ENCODE results near the gene PERCC1. TPM values are rescaled to one million over a fixed set of nuclear protein-coding genes. Genes with fewer than 3 reads are reported as not detected.

Gene PERCC1
- total RNA-seq, 1 donor from 2014 or later = not detected

DNA sequence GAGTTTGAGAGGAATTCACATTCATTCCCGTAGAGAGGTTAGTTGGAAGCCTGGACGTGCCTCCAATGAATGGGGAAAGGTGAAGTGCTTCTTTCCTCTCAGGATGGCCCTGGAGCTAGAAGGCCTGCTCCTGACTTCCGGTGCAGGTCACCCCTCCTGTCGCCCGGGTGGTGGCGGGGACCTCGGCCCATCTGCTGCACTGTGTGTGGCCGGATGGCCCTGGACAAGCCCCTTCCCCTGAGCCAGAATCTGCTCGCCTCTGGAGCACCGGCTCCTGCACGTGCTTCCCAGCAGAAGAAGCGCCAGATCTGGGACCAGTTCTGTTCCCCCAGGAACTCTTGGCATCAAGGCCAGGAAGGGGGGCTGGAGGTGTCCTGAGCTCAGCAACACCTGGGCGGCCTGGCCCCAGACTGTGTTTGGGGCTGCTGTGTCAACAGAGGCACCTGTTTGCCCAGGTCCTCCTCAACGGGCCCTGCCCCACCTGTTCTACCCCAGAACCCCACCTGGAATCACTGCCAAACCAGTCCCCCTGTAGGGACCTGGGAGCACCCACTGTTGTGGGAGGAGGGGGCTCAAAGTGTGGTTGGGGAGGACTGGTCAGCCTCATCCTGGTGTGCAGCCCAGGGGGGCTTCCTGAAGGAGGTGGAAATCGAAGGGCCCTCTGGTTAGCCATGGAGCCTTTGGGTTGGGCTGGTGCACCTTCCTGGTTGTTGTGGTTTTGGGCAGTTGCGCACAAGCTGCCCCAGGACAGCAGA lies 5.1 kb upstream of the PERCC1 start:
- peaks cover 0 to 8% (median 3%) of the 10 kb centered on the region in 3 donors for H3K27me3 ChIP-seq (ENCODE audit: control insufficient read depth in 3 of 3, insufficient read depth in 3 of 3, low read length in 3 of 3)
- peak overlapping the region in 1 of 3 donors; percentile 16 for H3K9ac ChIP-seq (ENCODE audit: low read depth in 1 of 3, low read length in 3 of 3)
- no peaks in the 10 kb centered on the region for H3K9me3 ChIP-seq (ENCODE audit: control insufficient read depth in 3 of 3, low read length in 3 of 3)
- peaks cover 2 to 10% (median 3%) of the 10 kb centered on the region in 3 donors for H3K4me1 ChIP-seq (ENCODE audit: control insufficient read depth in 3 of 3, insufficient read depth in 3 of 3, low read length in 3 of 3)
- H3K4me3 ChIP-seq (ENCODE audit: low read length in 3 of 3) = no peak overlapping the region
- H3K27ac ChIP-seq (ENCODE audit: low read depth, low read length) = no peak overlapping the region
- no peaks in the 10 kb centered on the region for H3K36me3 ChIP-seq (ENCODE audit: control insufficient read depth in 3 of 3, insufficient read depth in 3 of 3, low read length in 3 of 3)

DNA sequence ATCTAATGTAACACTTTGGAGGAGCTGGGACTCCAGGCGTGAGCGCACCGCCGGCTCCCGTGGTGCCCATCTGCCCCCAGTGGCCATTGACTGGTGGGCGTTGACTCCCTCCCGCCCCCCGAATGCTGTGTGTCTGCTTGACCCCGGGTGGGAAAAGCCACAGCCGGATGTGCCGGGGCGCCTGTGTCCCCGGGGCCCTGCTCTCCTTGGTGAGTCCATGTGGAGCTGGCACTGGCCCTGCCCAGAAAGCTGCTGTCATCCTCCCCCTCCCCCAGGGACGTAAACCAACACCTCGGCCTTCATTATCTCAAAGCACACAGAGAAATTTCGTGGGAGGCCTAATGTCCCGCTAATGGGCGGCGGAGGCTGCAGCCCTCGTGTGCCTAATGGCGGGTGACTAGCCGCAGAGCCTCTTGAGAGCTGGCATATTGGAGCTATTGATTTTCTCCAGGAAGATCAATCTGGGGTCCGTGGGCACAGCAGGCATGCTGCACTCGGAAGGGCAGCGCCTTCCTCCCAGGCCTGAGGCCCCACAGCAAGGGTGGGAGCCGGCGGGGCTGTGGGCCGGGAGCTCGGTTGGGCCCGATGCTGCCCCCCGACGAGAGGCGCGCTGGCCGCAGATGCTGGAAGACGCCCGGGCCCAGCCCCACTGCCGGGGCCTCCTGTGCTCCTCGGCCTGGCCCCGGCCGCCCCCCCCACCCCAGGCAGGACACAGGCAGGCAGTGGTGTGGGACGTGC lies 4.0 kb upstream of the PERCC1 start:
- no peaks in the 10 kb centered on the region for H3K9me3 ChIP-seq (ENCODE audit: control insufficient read depth in 3 of 3, low read length in 3 of 3)
- no peaks in the 10 kb centered on the region for H3K36me3 ChIP-seq (ENCODE audit: control insufficient read depth in 3 of 3, insufficient read depth in 3 of 3, low read length in 3 of 3)
- peaks cover 0 to 5% (median 0%) of the 10 kb centered on the region in 3 donors for H3K4me1 ChIP-seq (ENCODE audit: control insufficient read depth in 3 of 3, insufficient read depth in 3 of 3, low read length in 3 of 3)
- H3K27me3 ChIP-seq (ENCODE audit: control insufficient read depth in 3 of 3, insufficient read depth in 3 of 3, low read length in 3 of 3) = peaks cover 0 to 12% (median 3%) of the 10 kb centered on the region in 3 donors
- no peak overlapping the region for H3K4me3 ChIP-seq (ENCODE audit: low read length in 3 of 3)
- H3K9ac ChIP-seq (ENCODE audit: low read depth in 1 of 3, low read length in 3 of 3) = no peak overlapping the region
- H3K27ac ChIP-seq (ENCODE audit: low read depth, low read length) = no peak overlapping the region

DNA sequence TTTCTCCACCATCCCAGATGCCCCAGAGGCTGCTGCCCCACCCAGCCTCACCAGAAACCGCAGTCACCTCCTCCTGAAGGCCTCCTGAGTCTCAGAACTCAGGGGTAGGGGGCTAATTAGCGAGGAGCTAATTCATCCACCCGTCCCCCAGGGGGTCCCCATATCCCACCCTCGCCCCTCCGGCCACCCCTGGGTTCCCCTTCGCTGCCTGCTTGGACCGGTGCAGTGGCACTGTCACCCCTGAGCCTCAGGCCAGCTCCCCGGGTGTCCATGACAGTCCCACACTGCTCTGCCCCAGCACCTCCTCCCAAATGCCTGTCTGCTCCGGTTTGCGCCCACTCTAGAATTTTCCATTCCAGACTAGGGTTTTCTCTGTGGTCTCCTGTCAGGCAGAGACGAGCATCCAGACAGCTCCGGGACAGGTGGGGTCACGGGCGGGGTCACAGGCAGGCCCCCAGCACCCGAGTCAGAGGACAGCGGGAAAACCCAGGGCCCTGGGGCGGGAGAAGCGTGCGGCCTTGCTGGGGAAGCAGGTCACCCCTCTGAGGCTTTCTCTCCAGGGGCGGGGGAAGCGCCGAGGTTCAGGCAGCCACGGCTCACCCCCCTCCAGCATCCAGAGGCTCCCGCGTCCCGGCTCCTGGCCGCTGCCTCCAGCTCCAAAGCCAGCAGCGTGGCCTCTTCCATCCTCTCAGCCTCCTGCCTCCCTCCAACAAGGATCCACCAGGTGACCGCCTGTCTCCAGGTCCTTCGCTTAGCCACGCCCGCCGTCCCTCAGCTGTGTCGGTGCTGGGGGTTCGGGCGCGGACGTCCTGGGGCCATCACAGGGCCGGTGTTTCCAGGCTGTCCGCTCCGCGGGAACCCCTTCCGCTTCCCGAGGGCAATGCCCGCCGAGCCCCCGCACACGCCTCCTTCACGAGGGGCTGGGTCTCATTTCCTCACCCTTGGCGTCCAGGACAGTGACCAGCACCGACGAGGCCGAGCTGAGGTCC lies 3.1 kb upstream of the PERCC1 start:
- H3K9ac ChIP-seq (ENCODE audit: low read depth in 1 of 3, low read length in 3 of 3) = peak overlapping the region in 1 of 3 donors; percentile 40
- no peaks in the 10 kb centered on the region for H3K4me1 ChIP-seq (ENCODE audit: control insufficient read depth in 3 of 3, insufficient read depth in 3 of 3, low read length in 3 of 3)
- H3K36me3 ChIP-seq (ENCODE audit: control insufficient read depth in 3 of 3, insufficient read depth in 3 of 3, low read length in 3 of 3) = no peaks in the 10 kb centered on the region
- no peak overlapping the region for H3K27ac ChIP-seq (ENCODE audit: low read depth, low read length)
- H3K27me3 ChIP-seq (ENCODE audit: control insufficient read depth in 3 of 3, insufficient read depth in 3 of 3, low read length in 3 of 3) = peaks cover 0 to 12% (median 5%) of the 10 kb centered on the region in 3 donors
- H3K9me3 ChIP-seq (ENCODE audit: control insufficient read depth in 3 of 3, low read length in 3 of 3) = no peaks in the 10 kb centered on the region
- no peak overlapping the region for H3K4me3 ChIP-seq (ENCODE audit: low read length in 3 of 3)

DNA sequence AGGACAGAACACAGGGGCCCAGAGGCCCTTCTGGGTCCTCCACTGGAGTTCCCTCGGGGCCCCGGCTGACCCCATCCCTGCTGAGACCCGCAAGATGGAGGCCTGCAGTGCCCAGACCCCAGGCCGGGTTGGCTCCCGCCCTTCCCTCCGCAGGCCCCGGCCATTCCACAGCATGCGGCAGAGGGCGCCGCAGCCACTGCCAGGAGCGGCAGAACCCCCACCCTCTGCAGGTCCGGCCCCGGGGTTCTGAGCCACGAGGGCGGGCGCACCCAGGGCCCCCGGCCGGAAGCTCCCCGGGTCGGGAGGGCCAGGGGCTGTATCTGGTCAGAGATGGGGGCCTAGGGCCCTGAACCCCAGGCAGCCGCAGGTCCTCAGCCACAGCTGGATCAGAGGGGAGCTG lies 2.4 kb upstream of the PERCC1 start:
- Histone ChIP-seq H3K9me3 (ENCODE audit: control insufficient read depth in 3 of 3, low read length in 3 of 3) (no peaks in the 10 kb centered on the region), H3K4me3 (ENCODE audit: low read length in 3 of 3) (no peak overlapping the region), H3K36me3 (ENCODE audit: control insufficient read depth in 3 of 3, insufficient read depth in 3 of 3, low read length in 3 of 3) (no peaks in the 10 kb centered on the region), H3K27ac (ENCODE audit: low read depth, low read length) (no peak overlapping the region), H3K4me1 (ENCODE audit: control insufficient read depth in 3 of 3, insufficient read depth in 3 of 3, low read length in 3 of 3) (no peaks in the 10 kb centered on the region), H3K27me3 (ENCODE audit: control insufficient read depth in 3 of 3, insufficient read depth in 3 of 3, low read length in 3 of 3) (peaks cover 0 to 12% (median 5%) of the 10 kb centered on the region in 3 donors), H3K9ac (ENCODE audit: low read depth in 1 of 3, low read length in 3 of 3) (peak overlapping the region in 1 of 3 donors; percentile 40)

DNA sequence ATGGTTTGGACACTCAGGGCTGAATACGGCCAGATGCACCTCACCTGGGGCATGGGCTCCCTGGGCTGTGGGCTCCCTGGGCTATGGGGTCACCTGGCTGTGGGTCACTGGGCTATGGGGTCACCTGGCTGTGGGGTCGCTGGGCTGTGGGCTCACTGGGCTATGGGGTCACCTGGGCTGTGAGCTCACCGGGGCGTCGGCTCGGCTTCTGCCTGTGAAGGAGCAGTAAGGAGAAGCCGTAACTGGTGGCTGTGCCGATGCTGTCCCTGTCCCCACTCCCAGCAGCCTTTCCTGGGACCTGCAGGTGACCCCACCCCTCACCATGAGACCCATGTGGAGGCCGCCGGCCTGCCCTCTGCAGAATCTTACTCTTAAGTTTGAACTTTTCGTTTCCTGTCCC lies 1.9 kb upstream of the PERCC1 start:
- Histone ChIP-seq H3K36me3 (ENCODE audit: control insufficient read depth in 3 of 3, insufficient read depth in 3 of 3, low read length in 3 of 3) (no peaks in the 10 kb centered on the region), H3K4me3 (ENCODE audit: low read length in 3 of 3) (no peak overlapping the region), H3K27me3 (ENCODE audit: control insufficient read depth in 3 of 3, insufficient read depth in 3 of 3, low read length in 3 of 3) (peaks cover 0 to 12% (median 5%) of the 10 kb centered on the region in 3 donors), H3K9me3 (ENCODE audit: control insufficient read depth in 3 of 3, low read length in 3 of 3) (no peaks in the 10 kb centered on the region), H3K9ac (ENCODE audit: low read depth in 1 of 3, low read length in 3 of 3) (peak overlapping the region in 1 of 3 donors; percentile 40), H3K27ac (ENCODE audit: low read depth, low read length) (no peak overlapping the region), H3K4me1 (ENCODE audit: control insufficient read depth in 3 of 3, insufficient read depth in 3 of 3, low read length in 3 of 3) (no peaks in the 10 kb centered on the region)

DNA sequence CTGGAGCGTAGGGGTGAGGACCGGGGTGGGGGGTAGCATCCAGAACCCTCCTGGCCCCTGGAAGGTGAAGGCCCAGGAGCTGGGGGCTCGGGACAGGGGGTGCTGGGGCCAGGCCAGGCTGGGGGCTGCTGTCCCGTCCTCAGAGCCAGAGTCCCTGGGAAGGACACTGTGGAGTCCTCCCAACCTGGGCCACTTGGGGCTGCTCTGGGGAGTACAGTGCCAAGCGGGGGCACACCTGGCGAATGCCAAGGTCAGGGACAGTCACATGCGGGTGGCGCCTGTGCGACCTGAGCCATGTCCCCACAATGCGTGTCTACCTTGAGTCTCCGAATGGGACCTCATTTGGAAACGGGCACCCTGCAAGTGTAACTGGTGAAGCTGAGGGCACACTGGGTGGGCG lies 1.2 kb upstream of the PERCC1 start:
- H3K4me1 ChIP-seq (ENCODE audit: control insufficient read depth in 3 of 3, insufficient read depth in 3 of 3, low read length in 3 of 3) = no peaks in the 10 kb centered on the region
- no peak overlapping the region for H3K27ac ChIP-seq (ENCODE audit: low read depth, low read length)
- H3K27me3 ChIP-seq (ENCODE audit: control insufficient read depth in 3 of 3, insufficient read depth in 3 of 3, low read length in 3 of 3) = peaks cover 0 to 12% (median 5%) of the 10 kb centered on the region in 3 donors
- no peaks in the 10 kb centered on the region for H3K36me3 ChIP-seq (ENCODE audit: control insufficient read depth in 3 of 3, insufficient read depth in 3 of 3, low read length in 3 of 3)
- H3K4me3 ChIP-seq (ENCODE audit: low read length in 3 of 3) = no peak overlapping the region
- H3K9me3 ChIP-seq (ENCODE audit: control insufficient read depth in 3 of 3, low read length in 3 of 3) = no peaks in the 10 kb centered on the region
- no peak overlapping the region for H3K9ac ChIP-seq (ENCODE audit: low read depth in 1 of 3, low read length in 3 of 3)

DNA sequence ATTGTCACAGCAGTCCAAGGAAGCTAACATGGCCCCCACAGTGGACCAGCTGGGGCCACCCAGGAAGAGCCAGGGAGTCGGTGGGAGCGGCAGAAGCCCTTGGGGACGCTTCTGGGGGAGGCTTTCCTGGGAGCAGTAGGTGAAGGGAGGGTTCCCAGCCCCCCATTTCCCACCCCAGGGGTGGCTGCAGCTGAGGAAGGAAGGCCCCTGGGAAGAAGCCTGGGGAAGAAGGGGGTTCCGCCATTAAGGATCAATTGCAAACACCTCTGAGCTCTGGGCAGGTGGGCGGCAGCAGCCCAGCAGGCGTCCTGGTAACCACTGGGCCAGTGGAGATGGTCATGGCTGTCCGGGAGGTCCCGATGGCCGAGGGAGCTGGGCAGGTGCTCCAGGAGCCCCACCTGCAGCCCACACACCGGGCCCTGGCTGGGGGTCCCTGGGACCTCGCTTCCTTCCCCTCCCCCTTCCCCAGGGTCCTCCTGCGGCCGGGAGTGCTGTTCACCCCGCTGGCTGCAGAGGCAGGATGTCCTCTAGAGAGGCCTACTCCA lies 592 bp upstream of the PERCC1 start:
- no peaks in the 10 kb centered on the region for H3K4me1 ChIP-seq (ENCODE audit: control insufficient read depth in 3 of 3, insufficient read depth in 3 of 3, low read length in 3 of 3)
- H3K27ac ChIP-seq (ENCODE audit: low read depth, low read length) = no peak overlapping the region
- H3K36me3 ChIP-seq (ENCODE audit: control insufficient read depth in 3 of 3, insufficient read depth in 3 of 3, low read length in 3 of 3) = no peaks in the 10 kb centered on the region
- H3K9me3 ChIP-seq (ENCODE audit: control insufficient read depth in 3 of 3, low read length in 3 of 3) = no peaks in the 10 kb centered on the region
- H3K9ac ChIP-seq (ENCODE audit: low read depth in 1 of 3, low read length in 3 of 3) = no peak overlapping the region
- H3K4me3 ChIP-seq (ENCODE audit: low read length in 3 of 3) = no peak overlapping the region
- peaks cover 0 to 12% (median 5%) of the 10 kb centered on the region in 3 donors for H3K27me3 ChIP-seq (ENCODE audit: control insufficient read depth in 3 of 3, insufficient read depth in 3 of 3, low read length in 3 of 3)

DNA sequence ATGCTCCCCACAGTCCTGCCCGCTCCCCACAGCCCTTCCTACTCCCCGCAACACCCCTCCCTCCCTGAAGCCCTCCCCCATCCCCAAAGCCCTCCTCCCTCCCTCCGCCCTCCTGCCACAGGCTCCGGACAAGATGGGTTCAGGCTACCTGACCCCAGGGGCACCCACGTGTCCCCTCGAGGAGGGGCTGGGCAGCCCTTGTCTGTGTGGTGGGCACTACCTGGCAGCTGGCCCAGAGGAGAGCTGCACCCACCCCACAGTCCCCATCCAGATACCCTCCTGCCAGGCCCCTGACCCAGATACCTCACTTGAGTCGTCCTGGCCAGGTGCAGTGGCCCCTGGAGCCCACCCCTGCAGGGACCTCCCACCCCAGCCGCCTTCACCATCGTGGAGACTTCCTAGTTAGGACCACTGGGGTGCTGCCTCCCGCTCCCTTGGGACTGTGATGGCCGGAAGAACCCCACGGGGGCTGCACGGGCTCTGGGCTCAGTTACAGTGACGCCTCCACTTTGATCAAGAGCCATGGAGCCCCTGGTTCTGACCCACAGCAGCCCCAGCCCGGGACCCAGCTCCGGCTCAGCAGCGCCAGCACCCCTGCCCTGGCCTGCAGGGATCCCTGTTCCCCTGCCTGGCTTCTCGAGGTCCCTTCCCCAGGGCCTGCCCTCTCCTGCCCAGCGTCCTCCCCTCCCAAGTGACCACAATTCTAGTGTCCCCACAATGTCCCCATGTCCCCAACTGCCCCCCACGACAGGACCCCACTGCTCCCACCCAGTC lies 806 bp downstream of the PERCC1 start:
- H3K27me3 ChIP-seq (ENCODE audit: control insufficient read depth in 3 of 3, insufficient read depth in 3 of 3, low read length in 3 of 3) = peaks cover 0 to 12% (median 5%) of the 10 kb centered on the region in 3 donors
- no peaks in the 10 kb centered on the region for H3K36me3 ChIP-seq (ENCODE audit: control insufficient read depth in 3 of 3, insufficient read depth in 3 of 3, low read length in 3 of 3)
- H3K9me3 ChIP-seq (ENCODE audit: control insufficient read depth in 3 of 3, low read length in 3 of 3) = no peaks in the 10 kb centered on the region
- no peak overlapping the region for H3K4me3 ChIP-seq (ENCODE audit: low read length in 3 of 3)
- no peak overlapping the region for H3K27ac ChIP-seq (ENCODE audit: low read depth, low read length)
- peak overlapping the region in 1 of 3 donors; percentile 43 for H3K9ac ChIP-seq (ENCODE audit: low read depth in 1 of 3, low read length in 3 of 3)
- no peaks in the 10 kb centered on the region for H3K4me1 ChIP-seq (ENCODE audit: control insufficient read depth in 3 of 3, insufficient read depth in 3 of 3, low read length in 3 of 3)

All from skeletal muscle tissue (tissue), 4 donors.